ENCODE results near the gene ACAP3. TPM values are rescaled to one million over a fixed set of nuclear protein-coding genes. Genes with fewer than 3 reads are reported as not detected.

Gene ACAP3
- total and polyA plus RNA-seq, 10 of the 15 experiments (the other 5 are each of a cell fraction or from before 2014, with no cell fraction given) = 0.05 to 34.2 (median 7.1) TPM

- Histone ChIP-seq H3K27me3 (replicated peaks in 1 of 2; ENCODE audit: control insufficient read depth in 2 of 2, insufficient read depth in 2 of 2, low read length in 1 of 2) (no peaks in the 10 kb centered on the region), H3K9ac (ENCODE audit: control insufficient read depth, insufficient read depth, low read length) (peak overlapping the region; percentile 77), H2AFZ (ENCODE audit: control insufficient read depth, low read depth, low read length) (peak overlapping the region; percentile 79), H3K27ac (ENCODE audit: control insufficient read depth, insufficient read depth) (peak overlapping the region; percentile 58), H3K36me3 (ENCODE audit: control insufficient read depth in 2 of 2, insufficient read depth in 2 of 2, low read length in 1 of 2) (peaks cover 3 to 26% of the 10 kb centered on the region in 2 experiments; a peak in 3 of 4 replicates), H3K4me2 (ENCODE audit: control insufficient read depth, insufficient read depth) (peak overlapping the region; percentile 86), H3K4me3 (peak overlapping the region; percentile 83), H4K20me1 (ENCODE audit: control insufficient read depth, insufficient read depth) (no peaks in the 10 kb centered on the region), H3K79me2 (ENCODE audit: control insufficient read depth, insufficient read depth, low read length) (peaks cover 26% of the 10 kb centered on the region), H3K9me3 (replicated peaks; ENCODE audit: control insufficient read depth, insufficient read depth, low read length) (no peaks in the 10 kb centered on the region), H3K4me1 (ENCODE audit: control insufficient read depth, insufficient read depth, low read length) (peaks cover 27% of the 10 kb centered on the region)
- peak; percentile 59 for TF ChIP-seq USF1 (IDR thresholded peaks at IDR 0.05; ENCODE audit: borderline replicate concordance, extremely low read length, insufficient read depth, low read depth, low read length)
- TF ChIP-seq MLLT1 (IDR thresholded peaks at IDR 0.05) = 0 out of 2 replicates have a peak, but pooled peaks have one; percentile 27
- no peak for TF ChIP-seq EGR1 (IDR thresholded peaks at IDR 0.05; ENCODE audit: borderline replicate concordance in 1 of 2, low read depth in 2 of 2, low read length in 2 of 2)
- peak; percentile 27; the same call in 1 of the 2 replicates for TF ChIP-seq POLR2A (IDR thresholded peaks at IDR 0.05; ENCODE audit: low read depth, low read length)
- TF ChIP-seq BCL3 (IDR thresholded peaks at IDR 0.05; ENCODE audit: borderline replicate concordance, insufficient read depth, low read depth, low read length, poor library complexity, severe bottlenecking) = peak; percentile 32
- peak in 1 of 2 experiments; percentile 75; a peak in 2 of 4 replicates for TF ChIP-seq BHLHE40 (IDR thresholded peaks at IDR 0.05; ENCODE audit: borderline replicate concordance in 1 of 2, low read depth in 2 of 2, low read length in 1 of 2)
- TF ChIP-seq NFIC (IDR thresholded peaks at IDR 0.05; ENCODE audit: low read depth, low read length) = no peak
- FAIRE-seq (no peak), DNase-seq (ENCODE audit: low read depth, low spot score) (no peak), ATAC-seq (no peak)
- 43% methylated on average over 52 of the region's 57 CpGs for WGBS (ENCODE audit: insufficient coverage, insufficient replicate concordance, low lambda C conversion rate, missing lambda C conversion rate)
- POLR2A ChIA-PET = no interaction called here
- RAD21 ChIA-PET (ENCODE audit: unreplicated experiment) = interaction anchor here (1.0 kb wide), 1 partner anchor 59 kb away, joined by 3 read pairs; no protein-coding TSS in a partner anchor
- intact Hi-C loops (cut with micrococcal nuclease; ENCODE audit: unreplicated experiment) (loop anchor here (2.0 to 5.0 kb wide), 2 partner anchors 65 to 192 kb away; partner anchors contain the start of genes AURKAIP1 and C1orf159), in situ Hi-C loops (cut with MboI) (no loop called here)
- CTCF ChIA-PET = interaction anchor here (1.4 kb wide), 1 partner anchor 62 kb away, joined by 5 read pairs; no protein-coding TSS in a partner anchor
- SMC1A ChIA-PET (ENCODE audit: uncharacterized antibody, unreplicated experiment) = no interaction called here
- no TSS peak for BruUV-seq (replicated peaks)
Observed at GRCh38 chr1:1309251-1310108, 1.8 kb upstream of the ACAP3 start.
